Adipocyte (in vitro differentiated cells): ENCODE data around the gene EN1.

Experiments used
- DNase-seq: peaks from one replicate; pipeline ENCODE4 v3.0.0-alpha.2; 2015; ENCODE audit warnings: low read depth
- H3K27me3 ChIP-seq: replicated peaks from 2 replicates; pipeline ENCODE4 v1.7.0; 2013; ENCODE audit warnings: mild to moderate bottlenecking, low read length, moderate library complexity; ENCODE audit not compliant: control insufficient read depth, insufficient read depth
- H3K36me3 ChIP-seq: 2 replicates; pipeline ENCODE4 v1.7.0; 2013; ENCODE audit warnings: low read length, mild to moderate bottlenecking, moderate library complexity; ENCODE audit not compliant: control insufficient read depth, insufficient read depth, severe bottlenecking
- H3K4me1 ChIP-seq: 2 replicates; pipeline ENCODE4 v1.7.0; 2013; ENCODE audit warnings: mild to moderate bottlenecking, low read length, moderate library complexity; ENCODE audit not compliant: control insufficient read depth, insufficient read depth
- H3K4me3 ChIP-seq: 2 replicates; pipeline ENCODE4 v1.7.0; 2013; ENCODE audit warnings: mild to moderate bottlenecking, low read length, moderate library complexity
- H3K9ac ChIP-seq: 2 replicates; pipeline ENCODE4 v1.7.0; 2013; ENCODE audit warnings: mild to moderate bottlenecking, low read length, moderate library complexity
- H3K9me3 ChIP-seq: 2 replicates; pipeline ENCODE4 v1.7.0; 2013; ENCODE audit warnings: mild to moderate bottlenecking, low read length, moderate library complexity; ENCODE audit not compliant: control insufficient read depth

EN1 gene

GRCh38 chr2:118864207-118864606 lies 16.8 kb upstream of the EN1 start:
- Histone ChIP-seq H3K9ac (no peak overlapping the region), H3K27me3 (peaks cover 5% of the 10 kb centered on the region)

DNA sequence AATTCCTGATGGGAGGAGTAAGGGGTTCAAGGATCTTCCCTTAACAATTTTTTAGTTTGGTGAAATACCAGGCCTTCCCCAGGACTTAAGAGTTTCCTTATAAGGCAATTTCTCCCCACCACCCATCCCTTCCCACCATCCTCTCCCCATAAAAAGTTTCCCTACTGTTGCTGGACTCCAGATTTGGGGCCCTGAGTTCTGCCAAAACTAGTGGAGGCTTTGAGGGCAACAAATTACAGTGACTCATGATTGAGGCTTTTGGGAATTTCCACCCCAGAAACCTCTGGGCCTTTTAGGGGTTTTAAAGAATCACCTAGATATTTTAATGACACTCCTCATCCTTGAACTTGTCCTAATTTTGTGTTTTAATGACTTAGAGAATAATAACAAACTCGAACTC lies 14.3 kb upstream of the EN1 start:
- H3K27me3 ChIP-seq, result peaks cover 28% of the 10 kb centered on the region
- DNase-seq, result no peak

More at GRCh38 chr2:118864207-118864606, 16.8 kb upstream of the EN1 start:
- Histone ChIP-seq H3K4me3 (no peak overlapping the region), H3K9me3 (no peaks in the 10 kb centered on the region), H3K4me1 (peaks cover 20% of the 10 kb centered on the region), H3K36me3 (no peaks in the 10 kb centered on the region)
- no peak for DNase-seq

DNA sequence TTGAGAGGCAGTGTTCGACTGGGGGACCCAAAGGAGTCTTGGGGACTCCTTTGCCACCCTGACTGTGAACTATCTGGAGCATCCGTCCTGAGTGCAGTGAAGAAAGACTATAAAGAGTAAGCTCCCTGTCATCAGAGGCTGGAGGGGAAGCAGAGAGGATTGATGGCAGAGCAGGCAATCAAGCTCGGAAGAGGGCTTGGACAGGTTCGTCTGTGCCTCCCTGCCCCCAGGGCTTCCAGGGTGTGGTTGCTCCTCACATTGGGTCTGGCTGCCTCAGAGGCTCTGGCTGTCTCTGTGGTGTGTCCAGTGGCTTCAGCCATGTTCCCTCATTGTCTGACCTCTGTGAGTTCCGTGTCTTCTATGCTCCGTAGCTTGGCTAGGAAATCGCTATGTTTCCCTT lies 13.8 kb upstream of the EN1 start:
- Histone ChIP-seq H3K4me3 (no peak overlapping the region), H3K9me3 (no peaks in the 10 kb centered on the region), H3K27me3 (peaks cover 33% of the 10 kb centered on the region), H3K9ac (no peak overlapping the region), H3K4me1 (peaks cover 33% of the 10 kb centered on the region), H3K36me3 (no peaks in the 10 kb centered on the region)
- no peak for DNase-seq

More for the DNA sequence above, 14.3 kb upstream of the EN1 start:
- Histone ChIP-seq H3K9me3 (no peaks in the 10 kb centered on the region), H3K9ac (no peak overlapping the region), H3K4me1 (peaks cover 29% of the 10 kb centered on the region), H3K36me3 (no peaks in the 10 kb centered on the region), H3K4me3 (no peak overlapping the region)

- DNase-seq, result no peak
- H3K27me3 ChIP-seq, result peaks cover 37% of the 10 kb centered on the region
- no peaks in the 10 kb centered on the region for H3K9me3 ChIP-seq
- H3K4me3 ChIP-seq, result no peak overlapping the region
- H3K4me1 ChIP-seq, result peaks cover 37% of the 10 kb centered on the region
- no peaks in the 10 kb centered on the region for H3K36me3 ChIP-seq
- no peak overlapping the region for H3K9ac ChIP-seq
Measured at GRCh38 chr2:118860506-118860905, 13.1 kb upstream of the EN1 start.

- Histone ChIP-seq H3K36me3 (no peaks in the 10 kb centered on the region), H3K27me3 (peaks cover 37% of the 10 kb centered on the region), H3K9ac (no peak overlapping the region), H3K4me1 (peaks cover 37% of the 10 kb centered on the region), H3K9me3 (no peaks in the 10 kb centered on the region), H3K4me3 (no peak overlapping the region)
- no peak for DNase-seq
Measured at GRCh38 chr2:118859157-118859770, 11.8 kb upstream of the EN1 start.

- Histone ChIP-seq H3K4me3 (no peak overlapping the region), H3K27me3 (peaks cover 37% of the 10 kb centered on the region), H3K9ac (no peak overlapping the region), H3K4me1 (peaks cover 37% of the 10 kb centered on the region), H3K9me3 (no peaks in the 10 kb centered on the region), H3K36me3 (no peaks in the 10 kb centered on the region)
- DNase-seq, result no peak
Measured at GRCh38 chr2:118858485-118859156, 11.2 kb upstream of the EN1 start.

DNA sequence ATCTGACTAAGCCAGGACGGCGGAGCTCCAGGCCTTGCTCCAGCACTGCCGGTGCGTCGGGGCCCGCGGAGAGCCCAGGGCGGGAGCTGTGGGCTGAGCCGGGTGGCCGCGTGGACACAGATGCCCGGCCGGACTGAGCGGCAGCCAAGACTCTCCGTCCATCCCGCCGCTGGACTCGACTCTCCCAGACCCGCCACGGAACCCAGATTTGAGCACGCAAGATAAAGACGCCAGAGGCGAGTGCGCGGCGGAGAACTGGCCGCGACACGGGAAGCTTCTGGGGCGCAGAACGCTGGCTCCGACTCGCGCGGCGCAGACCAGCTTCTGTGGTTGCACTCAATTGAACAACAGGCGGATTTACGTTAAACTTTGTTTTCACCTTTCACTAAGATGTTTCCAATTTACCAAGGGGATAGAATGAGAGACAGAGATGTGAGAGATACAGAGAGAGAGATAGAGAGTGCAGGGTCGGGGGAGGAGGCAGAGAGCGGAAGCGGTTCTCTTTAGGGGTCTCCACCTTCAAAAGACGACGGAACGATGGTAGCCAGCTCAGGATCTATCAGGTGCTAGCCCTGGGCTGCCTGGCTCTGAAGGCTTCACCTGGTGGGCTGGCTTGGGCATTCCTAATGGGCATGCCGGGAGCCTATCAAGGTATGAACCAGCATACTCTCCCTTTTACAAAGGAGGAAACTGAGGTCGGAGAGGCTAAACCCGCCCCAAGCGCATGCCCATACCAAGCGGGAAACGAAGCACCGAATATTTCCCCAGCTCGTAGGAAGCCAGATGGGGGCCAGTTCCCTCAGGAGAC lies 10.4 kb upstream of the EN1 start:
- DNase-seq, result no peak
- peaks cover 37% of the 10 kb centered on the region for H3K27me3 ChIP-seq
- H3K4me1 ChIP-seq, result peaks cover 35% of the 10 kb centered on the region
- H3K36me3 ChIP-seq, result no peaks in the 10 kb centered on the region
- H3K9me3 ChIP-seq, result no peaks in the 10 kb centered on the region
- peak overlapping the region; percentile 31 for H3K9ac ChIP-seq
- peak overlapping the region; percentile 58 for H3K4me3 ChIP-seq

GRCh38 chr2:118856978-118857676 lies 9.7 kb upstream of the EN1 start:
- no peaks in the 10 kb centered on the region for H3K36me3 ChIP-seq
- no peaks in the 10 kb centered on the region for H3K9me3 ChIP-seq
- peaks cover 37% of the 10 kb centered on the region for H3K27me3 ChIP-seq
- peaks cover 27% of the 10 kb centered on the region for H3K4me1 ChIP-seq
- no peak for DNase-seq
- peak overlapping the region; percentile 58 for H3K4me3 ChIP-seq
- H3K9ac ChIP-seq, result peak overlapping the region; percentile 31

DNA sequence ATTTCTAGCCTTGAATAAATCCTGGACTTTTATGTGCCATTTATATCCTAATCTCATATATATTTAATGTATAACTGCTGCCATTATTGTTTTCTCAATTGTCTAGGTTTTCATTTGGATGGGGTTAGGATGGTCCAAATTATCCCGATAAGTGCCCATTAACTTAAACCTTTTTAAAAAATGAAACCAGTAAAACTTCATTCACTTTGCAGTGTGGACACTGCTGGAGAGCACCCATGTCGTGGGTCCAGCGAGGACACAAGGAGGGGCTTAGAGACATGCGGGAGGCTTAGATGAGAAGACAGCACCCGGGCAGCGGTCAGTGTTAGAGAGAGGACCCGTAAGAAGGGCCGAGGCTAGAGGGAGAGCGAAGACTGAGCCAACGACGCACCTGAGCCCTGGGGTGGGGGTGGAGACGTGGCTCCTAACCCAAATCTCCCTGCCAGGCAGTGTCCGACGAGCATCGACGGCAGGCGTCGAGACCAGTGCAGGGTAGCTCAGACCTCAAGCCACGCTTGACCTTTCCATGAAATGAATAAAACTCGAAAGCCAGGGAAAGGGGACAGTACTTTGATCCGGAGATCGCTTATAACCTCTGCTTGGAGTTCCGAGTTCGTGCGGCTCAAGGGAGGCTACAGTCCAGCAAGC lies 9.0 kb upstream of the EN1 start:
- H3K36me3 ChIP-seq, result no peaks in the 10 kb centered on the region
- DNase-seq, result no peak
- H3K4me3 ChIP-seq, result peak overlapping the region; percentile 82
- H3K27me3 ChIP-seq, result peaks cover 37% of the 10 kb centered on the region
- peak overlapping the region; percentile 79 for H3K9ac ChIP-seq
- no peaks in the 10 kb centered on the region for H3K9me3 ChIP-seq
- H3K4me1 ChIP-seq, result peaks cover 20% of the 10 kb centered on the region

DNA sequence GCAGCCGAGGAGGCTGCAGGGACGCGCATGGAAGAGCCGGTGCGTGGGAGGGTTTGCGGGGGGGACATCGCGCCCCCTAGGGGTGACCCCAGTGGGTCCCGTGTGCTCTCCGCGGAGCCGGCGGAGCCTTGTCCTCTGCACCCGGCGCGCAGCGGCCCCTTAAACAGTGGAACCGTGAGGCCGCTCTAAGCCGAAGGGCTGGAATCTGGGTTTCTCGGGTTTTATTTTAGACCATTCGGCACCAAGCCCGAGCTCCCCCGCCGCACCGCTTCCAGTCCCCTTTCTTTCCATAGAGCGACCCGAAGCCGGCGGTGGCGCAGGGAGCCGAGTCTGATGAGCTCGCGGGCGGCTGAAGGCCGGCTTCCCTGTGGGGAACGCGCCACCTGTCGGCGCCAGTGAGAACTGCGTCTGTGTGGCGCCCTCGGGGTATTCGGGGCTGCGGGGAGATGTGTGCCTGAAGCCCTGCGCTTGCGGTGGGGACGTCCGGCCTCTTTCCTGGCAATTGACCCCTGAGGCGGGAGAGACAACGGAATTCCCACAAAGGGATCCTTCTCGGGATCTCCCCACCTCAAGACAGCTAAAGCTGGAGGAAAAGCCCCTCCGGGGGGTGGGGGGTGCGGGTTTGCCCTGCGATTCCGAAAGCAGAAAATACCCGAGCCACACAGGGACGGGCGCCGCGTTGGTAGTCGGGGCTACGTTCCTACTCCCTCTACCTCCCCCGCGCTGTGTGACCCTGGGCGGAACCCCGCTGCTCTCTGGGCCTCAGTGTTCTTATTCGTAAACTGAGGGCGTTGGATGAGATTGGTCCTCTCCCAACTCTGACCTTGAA lies 8.2 kb upstream of the EN1 start:
- H3K4me1 ChIP-seq, result peaks cover 17% of the 10 kb centered on the region
- DNase-seq, result peak; percentile 92
- peaks cover 37% of the 10 kb centered on the region for H3K27me3 ChIP-seq
- peak overlapping the region; percentile 82 for H3K4me3 ChIP-seq
- no peaks in the 10 kb centered on the region for H3K9me3 ChIP-seq
- no peaks in the 10 kb centered on the region for H3K36me3 ChIP-seq
- peak overlapping the region; percentile 79 for H3K9ac ChIP-seq
